ENCODE results near the gene TNFAIP8L1. TPM values are rescaled to one million over a fixed set of nuclear protein-coding genes. Genes with fewer than 3 reads are reported as not detected.
"Not testable (repeated sequence)": the region's sequence is repeated elsewhere in the genome, so short reads cannot be mapped to it uniquely, and the experiment has no call there.

Gene TNFAIP8L1
- total and polyA plus RNA-seq, 7 donors: 2.4 to 5.1 (median 3.3) TPM

DNA sequence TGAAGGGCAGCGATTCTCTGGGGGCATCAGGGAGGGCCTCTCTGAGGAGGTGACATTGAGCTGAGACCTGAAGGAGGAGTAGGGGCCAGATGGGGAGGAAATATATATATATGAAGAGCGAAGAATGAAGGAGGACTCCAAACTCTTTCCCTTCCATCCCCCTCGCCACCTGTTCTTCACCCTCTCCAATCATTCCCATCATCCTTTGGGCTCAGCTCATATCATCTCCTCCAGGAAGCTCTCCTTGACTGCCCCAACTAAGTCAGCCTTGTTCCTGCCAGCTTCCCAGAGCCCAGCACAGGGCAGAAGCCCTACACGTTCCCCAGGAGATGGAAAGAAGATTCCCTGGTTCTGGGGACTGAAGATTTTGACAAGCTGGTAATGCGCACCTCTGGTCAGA lies 46.9 kb upstream of the TNFAIP8L1 start:
- H3K36me3 ChIP-seq (ENCODE audit: insufficient read depth in 1 of 2, low read depth in 1 of 2): no peaks in the 10 kb centered on the region
- H3K27me3 ChIP-seq (ENCODE audit: insufficient read depth in 3 of 3, low read length in 2 of 3): peaks cover 0 to 39% (median 9%) of the 10 kb centered on the region in 3 donors
- H3K9me3 ChIP-seq: no peaks in the 10 kb centered on the region
- DNase-seq: no peak
- intact Hi-C loops (cut with DNase I): no loop called here
- 75 to 79% (median 79%) methylated on average over 5 of the region's 5 CpGs for WGBS, 3 donors
- no peaks in the 10 kb centered on the region for H3K4me1 ChIP-seq
- no peak for ATAC-seq
- H3K4me3 ChIP-seq: no peak overlapping the region
- TF ChIP-seq, protein P1, sequence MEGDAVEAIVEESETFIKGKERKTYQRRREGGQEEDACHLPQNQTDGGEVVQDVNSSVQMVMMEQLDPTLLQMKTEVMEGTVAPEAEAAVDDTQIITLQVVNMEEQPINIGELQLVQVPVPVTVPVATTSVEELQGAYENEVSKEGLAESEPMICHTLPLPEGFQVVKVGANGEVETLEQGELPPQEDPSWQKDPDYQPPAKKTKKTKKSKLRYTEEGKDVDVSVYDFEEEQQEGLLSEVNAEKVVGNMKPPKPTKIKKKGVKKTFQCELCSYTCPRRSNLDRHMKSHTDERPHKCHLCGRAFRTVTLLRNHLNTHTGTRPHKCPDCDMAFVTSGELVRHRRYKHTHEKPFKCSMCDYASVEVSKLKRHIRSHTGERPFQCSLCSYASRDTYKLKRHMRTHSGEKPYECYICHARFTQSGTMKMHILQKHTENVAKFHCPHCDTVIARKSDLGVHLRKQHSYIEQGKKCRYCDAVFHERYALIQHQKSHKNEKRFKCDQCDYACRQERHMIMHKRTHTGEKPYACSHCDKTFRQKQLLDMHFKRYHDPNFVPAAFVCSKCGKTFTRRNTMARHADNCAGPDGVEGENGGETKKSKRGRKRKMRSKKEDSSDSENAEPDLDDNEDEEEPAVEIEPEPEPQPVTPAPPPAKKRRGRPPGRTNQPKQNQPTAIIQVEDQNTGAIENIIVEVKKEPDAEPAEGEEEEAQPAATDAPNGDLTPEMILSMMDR (IDR thresholded peaks at IDR 0.05): no peak
- no peak overlapping the region for H3K27ac ChIP-seq

DNA sequence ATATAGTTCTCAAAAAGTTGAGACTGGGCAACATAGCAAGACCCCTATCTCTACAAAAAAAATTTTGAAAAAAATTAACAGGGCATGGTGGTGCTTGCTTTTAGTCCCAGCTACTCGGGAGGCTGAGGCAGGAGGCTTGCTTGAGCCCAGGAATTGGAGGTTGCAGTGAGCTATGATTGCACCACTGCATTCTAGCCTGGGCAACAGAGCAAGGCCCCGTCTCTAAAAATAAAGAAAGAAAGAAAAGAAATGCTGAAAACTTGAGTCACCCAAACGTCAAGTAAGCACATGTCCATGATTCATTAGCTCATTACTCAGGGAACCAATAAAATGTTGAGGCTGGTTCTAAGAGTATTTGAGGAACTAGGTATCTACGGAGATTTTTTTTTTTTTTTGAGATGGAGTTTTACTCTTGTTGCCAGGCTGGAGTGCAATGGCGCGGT lies 45.9 kb upstream of the TNFAIP8L1 start:
- Histone ChIP-seq H3K27me3 (ENCODE audit: insufficient read depth in 3 of 3, low read length in 2 of 3) (peaks cover 0 to 40% (median 10%) of the 10 kb centered on the region in 3 donors), H3K36me3 (ENCODE audit: insufficient read depth in 1 of 2, low read depth in 1 of 2) (no peaks in the 10 kb centered on the region), H3K4me3 (no peak overlapping the region), H3K27ac (no peak overlapping the region), H3K4me1 (no peaks in the 10 kb centered on the region), H3K9me3 (no peaks in the 10 kb centered on the region)
- WGBS, 3 donors: 73 to 80% (median 75%) methylated on average over 6 of the region's 6 CpGs
- DNase-seq (no peak), ATAC-seq (no peak)
- intact Hi-C loops (cut with DNase I): no loop called here
- TF ChIP-seq, protein P1 (IDR thresholded peaks at IDR 0.05): no peak

DNA sequence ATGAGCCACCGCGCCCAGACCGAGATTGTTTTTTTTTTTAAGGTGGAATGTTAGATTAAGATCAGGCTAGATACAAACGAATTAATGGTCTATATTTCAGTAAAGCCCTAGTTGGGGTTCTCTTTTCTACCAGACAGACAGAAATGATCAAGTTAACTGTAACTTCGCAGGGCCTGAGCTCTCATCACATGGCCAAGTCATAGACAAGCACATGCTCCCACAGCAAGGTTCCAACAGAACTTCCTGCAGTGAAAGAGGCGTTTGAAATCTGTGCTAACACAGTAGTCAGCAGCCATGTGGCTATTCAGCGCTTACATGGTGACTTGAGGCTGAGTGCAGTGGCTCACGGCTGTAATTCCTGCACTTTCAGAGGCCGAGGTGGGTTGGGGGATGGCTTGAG lies 45.1 kb upstream of the TNFAIP8L1 start:
- 75 to 81% (median 78%) methylated on average over 9 of the region's 9 CpGs for WGBS, 3 donors
- Histone ChIP-seq H3K27me3 (ENCODE audit: insufficient read depth in 3 of 3, low read length in 2 of 3) (peaks cover 0 to 48% (median 12%) of the 10 kb centered on the region in 3 donors), H3K4me3 (no peak overlapping the region), H3K27ac (no peak overlapping the region), H3K9me3 (no peaks in the 10 kb centered on the region), H3K4me1 (no peaks in the 10 kb centered on the region), H3K36me3 (ENCODE audit: insufficient read depth in 1 of 2, low read depth in 1 of 2) (no peaks in the 10 kb centered on the region)
- no peak for DNase-seq
- ATAC-seq: no peak
- intact Hi-C loops (cut with DNase I): no loop called here
- TF ChIP-seq, protein P1 (IDR thresholded peaks at IDR 0.05): no peak

DNA sequence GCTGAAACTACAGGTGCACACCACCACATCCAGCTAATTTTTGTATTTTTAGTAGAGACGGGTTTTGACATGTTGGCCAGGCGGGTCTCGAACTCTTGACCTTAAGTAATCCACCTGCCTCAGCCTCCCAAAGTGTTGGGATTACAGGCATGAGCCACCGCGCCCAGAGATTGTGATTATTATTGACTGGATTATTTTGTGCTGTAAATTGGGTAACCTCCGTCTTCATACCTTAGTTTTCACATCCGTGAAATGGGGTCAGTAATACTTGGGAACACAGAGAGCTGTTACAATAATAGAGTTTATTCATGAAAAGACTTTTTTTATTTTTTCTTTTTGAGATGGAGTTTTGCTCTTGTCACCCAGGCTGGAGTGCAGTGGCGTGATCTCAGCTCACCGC lies 44.2 kb upstream of the TNFAIP8L1 start:
- H3K4me3 ChIP-seq; H3K36me3 ChIP-seq (ENCODE audit: insufficient read depth in 1 of 2, low read depth in 1 of 2); H3K27ac ChIP-seq; ATAC-seq; H3K4me1 ChIP-seq; H3K9me3 ChIP-seq; intact Hi-C loops (cut with DNase I); DNase-seq: not testable (repeated sequence)
- WGBS, 3 donors: 94 to 98% (median 95%) methylated on average over 9 of the region's 9 CpGs
- H3K27me3 ChIP-seq (ENCODE audit: insufficient read depth in 3 of 3, low read length in 2 of 3): peaks cover 0 to 50% (median 12%) of the 10 kb centered on the region in 3 donors

- TF ChIP-seq, protein P1 (IDR thresholded peaks at IDR 0.05): no peak
- H3K27me3 ChIP-seq (ENCODE audit: insufficient read depth in 3 of 3, low read length in 2 of 3): peaks cover 0 to 43% (median 12%) of the 10 kb centered on the region in 3 donors
- H3K4me1 ChIP-seq: no peaks in the 10 kb centered on the region
- 20 to 37% (median 22%) methylated on average over 20 to 21 of the region's 21 CpGs for WGBS, 3 donors
- no peak overlapping the region for H3K4me3 ChIP-seq
- no peaks in the 10 kb centered on the region for H3K9me3 ChIP-seq
- H3K27ac ChIP-seq: no peak overlapping the region
- DNase-seq (no peak), ATAC-seq (no peak)
- no peaks in the 10 kb centered on the region for H3K36me3 ChIP-seq (ENCODE audit: insufficient read depth in 1 of 2, low read depth in 1 of 2)
- intact Hi-C loops (cut with DNase I): no loop called here
Measured at GRCh38 chr19:4596033-4596904, 43.0 kb upstream of the TNFAIP8L1 start.
